Chondrocyte (in vitro differentiated cells): ENCODE data around the gene DGKG. TPM values are rescaled to one million over a fixed set of nuclear protein-coding genes. Genes with fewer than 3 reads are reported as not detected.

ENCODE experiments used
- DNase-seq: peaks from one replicate; pipeline ENCODE4 v3.0.0; 2021; ENCODE audit warnings: mixed read lengths, low spot score
- H3K27ac Mint-ChIP-seq: one replicate; pipeline ENCODE4 v1.8.0; 2021; ENCODE audit warnings: mild to moderate bottlenecking, moderate library complexity, mixed read lengths; ENCODE audit not compliant: unreplicated experiment
- H3K27me3 Mint-ChIP-seq: 2 replicates; pipeline ENCODE4 v1.8.0; 2021; ENCODE audit warnings: low read depth, mixed read lengths
- H3K36me3 Mint-ChIP-seq: 2 replicates; pipeline ENCODE4 v1.8.0; 2021; ENCODE audit warnings: low read depth, mixed read lengths
- H3K4me1 Mint-ChIP-seq: 2 replicates; pipeline ENCODE4 v1.8.0; 2021; ENCODE audit warnings: low read depth, mild to moderate bottlenecking, mixed read lengths
- H3K4me3 Mint-ChIP-seq: one replicate; pipeline ENCODE4 v1.8.0; 2021; ENCODE audit warnings: mild to moderate bottlenecking, moderate library complexity, mixed read lengths; ENCODE audit not compliant: unreplicated experiment
- H3K9me3 Mint-ChIP-seq: 2 replicates; pipeline ENCODE4 v1.8.0; 2021; ENCODE audit warnings: low read depth, mixed read lengths
- total RNA-seq: library from RNA; stranded (reverse); gene quantifications from 3 replicates; pipeline ENCODE4 v1.2.1, GENCODE V29; 2021
- TF ChIP-seq, protein P1 (sequence below): fragments of 200-600 bp; sonication (generic); IDR thresholded peaks from 2 replicates; pipeline ENCODE4 v1.5.0; 2021; ENCODE audit warnings: antibody characterized with exemption, mild to moderate bottlenecking, moderate library complexity

DGKG gene
- total RNA-seq, 1 donor from 2014 or later = 1.6 TPM

DNA sequence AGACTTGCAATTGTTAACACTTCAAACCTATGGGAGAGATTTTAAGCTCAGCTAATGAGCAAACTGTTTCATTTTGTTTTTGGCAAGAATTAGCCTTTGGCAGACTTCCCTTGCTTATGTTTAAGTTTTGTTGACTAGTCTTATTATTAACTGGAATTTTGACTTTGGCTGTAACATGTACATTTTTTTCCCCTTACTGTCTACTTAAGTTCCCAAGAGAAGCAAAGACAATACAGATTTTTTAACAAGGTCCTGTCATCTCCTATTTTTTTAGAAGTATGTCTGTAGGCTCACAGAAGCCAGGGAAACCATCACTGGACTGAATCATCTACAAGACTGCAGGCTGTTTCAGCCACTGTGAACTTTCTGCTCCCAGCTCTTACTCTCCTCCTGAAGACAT lies 74.3 kb downstream of the DGKG start:
- no peaks in the 10 kb centered on the region for H3K9me3 Mint-ChIP-seq
- no peak overlapping the region for H3K4me3 Mint-ChIP-seq
- no peaks in the 10 kb centered on the region for H3K27me3 Mint-ChIP-seq
- peak overlapping the region; percentile 73 for H3K27ac Mint-ChIP-seq
- TF ChIP-seq, protein P1, sequence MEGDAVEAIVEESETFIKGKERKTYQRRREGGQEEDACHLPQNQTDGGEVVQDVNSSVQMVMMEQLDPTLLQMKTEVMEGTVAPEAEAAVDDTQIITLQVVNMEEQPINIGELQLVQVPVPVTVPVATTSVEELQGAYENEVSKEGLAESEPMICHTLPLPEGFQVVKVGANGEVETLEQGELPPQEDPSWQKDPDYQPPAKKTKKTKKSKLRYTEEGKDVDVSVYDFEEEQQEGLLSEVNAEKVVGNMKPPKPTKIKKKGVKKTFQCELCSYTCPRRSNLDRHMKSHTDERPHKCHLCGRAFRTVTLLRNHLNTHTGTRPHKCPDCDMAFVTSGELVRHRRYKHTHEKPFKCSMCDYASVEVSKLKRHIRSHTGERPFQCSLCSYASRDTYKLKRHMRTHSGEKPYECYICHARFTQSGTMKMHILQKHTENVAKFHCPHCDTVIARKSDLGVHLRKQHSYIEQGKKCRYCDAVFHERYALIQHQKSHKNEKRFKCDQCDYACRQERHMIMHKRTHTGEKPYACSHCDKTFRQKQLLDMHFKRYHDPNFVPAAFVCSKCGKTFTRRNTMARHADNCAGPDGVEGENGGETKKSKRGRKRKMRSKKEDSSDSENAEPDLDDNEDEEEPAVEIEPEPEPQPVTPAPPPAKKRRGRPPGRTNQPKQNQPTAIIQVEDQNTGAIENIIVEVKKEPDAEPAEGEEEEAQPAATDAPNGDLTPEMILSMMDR = no peak
- H3K36me3 Mint-ChIP-seq = no peaks in the 10 kb centered on the region
- no peak for DNase-seq
- peaks cover 23% of the 10 kb centered on the region for H3K4me1 Mint-ChIP-seq

DNA sequence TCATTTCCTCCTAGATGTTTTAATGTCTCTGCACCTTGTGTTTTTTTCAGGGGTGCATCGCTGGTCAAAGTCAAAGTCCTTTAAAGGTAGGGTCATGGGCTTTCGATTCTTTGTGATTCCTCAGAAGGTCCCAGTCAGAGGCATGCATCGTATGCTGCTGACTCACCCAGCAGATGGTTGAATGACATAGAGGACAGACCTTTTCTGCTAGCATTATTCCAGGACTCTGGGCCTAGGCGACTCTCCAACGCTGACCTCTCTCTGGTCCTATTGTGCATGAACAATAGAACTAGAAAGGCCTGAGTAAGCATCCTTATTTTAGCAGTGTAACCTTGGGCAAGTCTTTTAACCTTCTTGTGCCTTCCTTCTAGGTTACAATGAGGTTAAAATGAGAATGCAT lies 75.9 kb downstream of the DGKG start:
- no peak for DNase-seq
- H3K27me3 Mint-ChIP-seq = no peaks in the 10 kb centered on the region
- H3K27ac Mint-ChIP-seq = no peak overlapping the region
- no peaks in the 10 kb centered on the region for H3K36me3 Mint-ChIP-seq
- H3K4me3 Mint-ChIP-seq = no peak overlapping the region
- peaks cover 34% of the 10 kb centered on the region for H3K4me1 Mint-ChIP-seq
- TF ChIP-seq, protein P1 = no peak
- no peaks in the 10 kb centered on the region for H3K9me3 Mint-ChIP-seq

DNA sequence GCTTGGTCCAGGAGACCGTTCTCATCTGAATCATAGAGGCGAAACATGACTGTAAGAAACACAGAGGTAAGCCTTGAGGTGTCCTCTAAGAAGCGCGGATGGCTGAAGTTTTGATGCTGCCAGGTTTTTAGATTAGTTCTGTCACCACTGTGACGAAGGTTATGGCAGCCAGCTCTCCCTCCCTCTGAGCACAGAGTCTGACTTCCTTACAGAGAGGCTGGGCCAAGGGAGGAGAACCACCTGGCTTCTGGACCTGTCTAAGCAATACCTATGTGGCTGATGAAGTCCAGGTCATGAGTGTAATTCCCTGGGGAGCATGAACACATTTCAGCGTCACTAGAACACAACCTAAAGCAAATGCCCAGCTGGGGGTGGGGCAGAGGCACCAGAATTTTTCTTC lies 77.4 kb downstream of the DGKG start:
- TF ChIP-seq, protein P1 = no peak
- Mint-ChIP-seq H3K9me3 (no peaks in the 10 kb centered on the region), H3K4me1 (peaks cover 38% of the 10 kb centered on the region)

DNA sequence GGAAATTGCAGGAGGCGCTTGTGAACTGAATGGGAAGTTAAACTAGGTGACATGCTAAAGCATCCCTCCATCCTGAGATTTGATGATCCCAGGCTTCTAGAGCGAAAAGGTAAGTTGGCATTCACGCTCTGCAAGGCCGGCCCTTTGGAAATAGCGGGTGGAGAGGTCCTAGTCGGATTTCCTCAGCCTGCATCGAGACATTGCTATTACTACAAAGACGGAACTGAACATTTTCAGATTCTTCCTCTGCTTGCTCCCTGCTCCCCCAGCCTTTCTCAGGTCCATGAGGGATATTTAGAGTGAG lies 77.7 kb downstream of the DGKG start:
- H3K36me3 Mint-ChIP-seq = no peaks in the 10 kb centered on the region
- no peak overlapping the region for H3K27ac Mint-ChIP-seq
- H3K9me3 Mint-ChIP-seq = no peaks in the 10 kb centered on the region
- DNase-seq = no peak
- H3K4me1 Mint-ChIP-seq = peaks cover 38% of the 10 kb centered on the region
- TF ChIP-seq, protein P1 = no peak
- no peak overlapping the region for H3K4me3 Mint-ChIP-seq
- no peaks in the 10 kb centered on the region for H3K27me3 Mint-ChIP-seq

More for the DNA sequence above, 77.4 kb downstream of the DGKG start:
- no peak overlapping the region for H3K27ac Mint-ChIP-seq
- H3K27me3 Mint-ChIP-seq = no peaks in the 10 kb centered on the region
- DNase-seq = no peak
- no peaks in the 10 kb centered on the region for H3K36me3 Mint-ChIP-seq
- H3K4me3 Mint-ChIP-seq = no peak overlapping the region

DNA sequence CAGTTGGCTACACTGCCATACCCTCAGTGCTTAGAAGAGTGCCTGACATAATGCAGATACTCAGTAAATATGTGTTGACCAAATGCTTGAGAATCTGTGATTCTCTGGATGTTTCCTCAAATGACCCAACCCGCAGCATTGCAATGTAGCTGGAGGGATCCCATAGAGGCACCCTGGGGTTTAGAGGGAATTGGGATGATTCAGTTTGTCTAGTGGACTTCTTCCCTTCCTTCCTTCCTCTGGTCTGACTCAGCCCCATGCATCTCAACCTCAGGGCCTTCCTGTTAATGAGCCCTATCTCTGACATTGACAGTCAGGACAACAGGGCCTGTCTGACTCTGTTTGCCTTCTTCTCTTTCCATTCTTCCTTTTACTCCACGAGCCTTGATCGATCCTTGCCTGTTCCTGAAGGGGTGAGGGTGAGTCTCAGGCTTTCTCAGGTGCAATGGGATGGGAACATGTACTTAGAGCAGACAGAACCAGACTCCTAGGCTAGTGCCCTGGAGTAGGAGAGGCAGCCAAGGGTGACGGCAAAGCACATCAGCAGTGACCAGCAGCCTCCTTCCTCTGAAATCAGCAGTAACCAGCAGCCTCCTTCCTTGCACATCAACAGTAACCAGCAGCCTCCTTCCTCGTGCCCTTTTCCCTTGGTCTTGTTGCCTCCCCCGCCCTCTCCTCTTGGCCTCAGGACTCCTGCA lies 78.2 kb downstream of the DGKG start:
- TF ChIP-seq, protein P1 = no peak
- no peak overlapping the region for H3K4me3 Mint-ChIP-seq
- no peaks in the 10 kb centered on the region for H3K36me3 Mint-ChIP-seq
- peaks cover 37% of the 10 kb centered on the region for H3K4me1 Mint-ChIP-seq
- H3K27ac Mint-ChIP-seq = no peak overlapping the region
- no peaks in the 10 kb centered on the region for H3K9me3 Mint-ChIP-seq
- no peak for DNase-seq
- H3K27me3 Mint-ChIP-seq = no peaks in the 10 kb centered on the region
